Thyroid gland (tissue), 4 donors: Measurements from ENCODE around the gene TYMS.

Experiments
- CTCF ChIP-seq, 6 experiments: fragments of 200-600 bp in 3 of 6; fragments of 450-650 bp in 3 of 6; sonication (generic) in 3 of 6; IDR thresholded peaks; one replicate each; pipeline ENCODE4 v1.5.1; 2016 to 2019; ENCODE audit warnings: antibody characterized with exemption in 6 of 6, mild to moderate bottlenecking in 2 of 6, inconsistent platforms in 1 of 6, moderate library complexity in 1 of 6
- POLR2A ChIP-seq, 2 donors: fragments of 450-650 bp; IDR thresholded peaks; one replicate each; pipeline ENCODE4 v1.6.1; 2017; ENCODE audit warnings: antibody characterized with exemption in 2 of 2, mild to moderate bottlenecking in 2 of 2, moderate library complexity in 1 of 2

GRCh38 chr18:703213-703967 lies 45.9 kb downstream of the TYMS start:
- TF ChIP-seq POLR2A (IDR thresholded peaks at IDR 0.05) = no peak
- TF ChIP-seq CTCF (IDR thresholded peaks at IDR 0.05) = no peak
